ENCODE measurements around the gene TMEM272.
A peak's percentile ranks its signal among the peaks of the same experiment; 100 is the strongest.

The TMEM272 gene

GRCh38 chr13:51804295-51805172 lies 40.4 kb downstream of the TMEM272 start:
- ATAC-seq (peak; percentile 32), DNase-seq (peak; percentile 64)

DNA sequence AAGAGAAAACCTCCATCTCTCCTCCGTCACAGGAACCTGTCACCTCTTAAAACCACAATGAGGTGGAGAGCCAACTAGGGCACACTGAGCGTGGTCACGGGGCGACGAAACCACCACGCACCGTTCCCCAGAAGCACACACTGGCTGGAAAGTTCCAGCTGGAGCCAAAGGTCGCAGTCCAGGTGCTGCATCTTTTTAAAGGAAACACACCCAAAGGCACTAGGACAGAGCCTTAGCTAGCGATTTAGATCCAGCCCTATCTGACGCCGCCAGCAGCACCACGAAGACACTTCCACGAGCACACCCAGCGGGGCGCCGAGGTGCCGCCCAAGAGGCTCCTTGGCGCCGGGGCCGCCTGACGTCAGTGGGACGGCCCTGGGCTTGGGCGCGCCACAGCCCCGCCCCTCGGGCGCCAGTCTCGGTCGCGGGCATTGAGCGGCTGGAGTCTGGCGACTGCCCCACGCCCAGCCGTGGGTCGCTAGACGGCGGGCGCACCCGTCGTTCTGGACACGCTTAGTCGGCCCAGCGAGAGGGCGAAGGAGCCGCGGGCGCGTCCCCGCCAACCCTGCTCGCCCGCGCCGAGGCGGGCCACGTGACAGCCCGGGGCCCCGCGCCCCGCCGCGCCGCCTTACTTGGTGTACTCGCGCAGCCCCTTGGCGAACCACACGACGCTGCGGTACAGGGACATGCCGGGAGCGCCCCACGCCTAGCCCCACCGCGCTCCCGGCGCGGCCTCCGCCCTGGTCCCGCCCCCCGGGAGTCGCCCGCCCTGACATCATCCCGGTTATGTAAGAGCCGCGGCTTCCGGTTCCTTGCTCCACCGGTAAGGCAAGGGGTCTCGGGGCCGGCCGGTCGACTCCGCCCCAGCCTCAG lies 41.3 kb downstream of the TMEM272 start, which contains the start of gene DHRS12:
Gene DHRS12 (minus strand): TSS at position 742 of the 873 bp plus-strand sequence. CDS start 4,504 bp downstream, outside the sequence.
- DNase-seq, result peak; percentile 88
- peak; percentile 74 for ATAC-seq

DNA sequence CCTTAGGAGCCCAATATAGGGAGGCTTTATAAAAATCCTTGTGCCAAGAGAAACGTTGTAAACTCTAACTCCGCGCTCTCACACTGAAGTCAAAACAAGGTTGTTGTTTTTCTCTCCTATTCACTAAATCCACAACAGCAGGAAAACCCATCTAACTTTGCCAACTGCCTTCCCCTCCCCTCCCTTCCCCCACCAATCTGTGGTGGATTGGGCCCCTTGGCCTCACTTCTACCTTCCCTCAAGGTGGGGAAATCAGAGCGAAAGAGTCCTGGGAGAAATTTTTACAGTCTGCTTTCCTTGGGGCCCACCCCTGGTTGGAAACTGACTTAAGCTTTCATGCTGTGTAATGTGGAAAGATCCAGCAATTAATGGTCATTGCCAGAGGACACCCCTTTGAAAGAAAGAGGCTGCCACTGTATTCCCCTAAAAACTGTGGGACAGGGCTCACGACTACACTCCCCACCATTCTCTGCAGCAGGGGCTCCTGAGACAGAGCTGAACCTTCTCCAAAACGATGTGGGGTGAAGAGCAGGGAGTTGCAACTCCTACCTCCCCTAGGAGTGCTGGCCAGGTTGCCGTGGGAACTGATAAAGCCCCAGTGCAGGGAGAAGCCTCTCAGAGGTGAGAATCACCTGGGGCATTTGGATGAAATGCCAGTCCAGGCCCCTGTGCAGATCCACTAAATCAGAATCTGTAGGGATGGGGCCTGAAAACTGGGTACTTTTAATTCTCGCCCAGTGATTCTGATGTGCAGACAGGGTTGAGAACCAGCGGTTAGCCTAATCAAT lies 42.2 kb downstream of the TMEM272 start:
- no peak for ATAC-seq
- DNase-seq, result peak; percentile 28

DNA sequence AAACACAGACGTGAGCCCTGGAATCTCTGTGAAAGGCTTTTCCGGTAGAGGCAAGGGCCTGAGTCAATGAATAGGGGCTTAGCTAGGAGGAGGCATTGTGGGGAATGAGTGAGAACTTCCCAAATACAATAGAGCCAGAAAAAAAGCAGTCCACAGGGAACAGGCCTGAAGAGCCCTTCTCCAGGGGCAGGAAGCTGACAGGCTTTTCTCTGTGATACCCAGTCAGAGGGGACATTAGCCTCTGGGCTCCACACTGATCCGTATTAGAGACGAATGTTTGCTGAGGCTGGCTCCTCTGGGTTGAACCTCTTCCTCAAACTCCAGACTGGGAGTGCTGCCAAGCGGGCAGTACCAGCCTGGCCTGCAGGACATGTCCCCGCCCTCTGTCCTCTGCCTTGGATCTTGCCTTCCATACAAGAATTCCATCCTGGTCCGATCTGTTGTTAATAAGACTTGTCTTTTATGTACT lies 43.3 kb downstream of the TMEM272 start:
- DNase-seq, result no peak
- no peak for ATAC-seq

- ATAC-seq, result no peak
- DNase-seq, result no peak
These were observed 44.5 kb downstream of the TMEM272 start for GRCh38 chr13:51800486-51800885.

- no peak for ATAC-seq
- no peak for DNase-seq
These were observed 45.7 kb downstream of the TMEM272 start for GRCh38 chr13:51799261-51799660.

GRCh38 chr13:51797664-51798488 lies 47.1 kb downstream of the TMEM272 start:
- ATAC-seq (peak; percentile 40), DNase-seq (peak; percentile 57)

DNA sequence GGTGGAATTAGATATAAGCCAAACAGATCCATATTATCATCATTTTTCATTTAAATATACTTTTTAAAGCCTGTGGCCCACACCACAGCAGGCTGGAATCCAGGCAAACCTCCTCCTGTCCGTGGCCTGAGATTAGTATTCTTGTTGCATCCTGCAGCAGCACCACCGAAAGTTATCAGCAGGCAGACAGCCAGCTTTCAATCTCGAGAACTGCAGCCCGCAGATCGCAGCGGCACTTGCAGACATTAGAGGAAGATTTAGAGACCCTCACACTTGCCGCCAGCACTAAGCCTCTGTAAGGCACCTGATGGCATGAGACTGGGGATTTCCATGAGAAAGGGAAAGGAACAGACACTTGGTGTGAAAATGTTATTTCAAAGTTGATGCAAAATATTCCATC lies 48.4 kb downstream of the TMEM272 start:
- no peak for DNase-seq
- no peak for ATAC-seq

- ATAC-seq, result no peak
- no peak for DNase-seq
These were observed 49.6 kb downstream of the TMEM272 start for GRCh38 chr13:51795419-51795818.

GRCh38 chr13:51794964-51795363 lies 50.0 kb downstream of the TMEM272 start:
- ATAC-seq, result no peak
- no peak for DNase-seq

DNA sequence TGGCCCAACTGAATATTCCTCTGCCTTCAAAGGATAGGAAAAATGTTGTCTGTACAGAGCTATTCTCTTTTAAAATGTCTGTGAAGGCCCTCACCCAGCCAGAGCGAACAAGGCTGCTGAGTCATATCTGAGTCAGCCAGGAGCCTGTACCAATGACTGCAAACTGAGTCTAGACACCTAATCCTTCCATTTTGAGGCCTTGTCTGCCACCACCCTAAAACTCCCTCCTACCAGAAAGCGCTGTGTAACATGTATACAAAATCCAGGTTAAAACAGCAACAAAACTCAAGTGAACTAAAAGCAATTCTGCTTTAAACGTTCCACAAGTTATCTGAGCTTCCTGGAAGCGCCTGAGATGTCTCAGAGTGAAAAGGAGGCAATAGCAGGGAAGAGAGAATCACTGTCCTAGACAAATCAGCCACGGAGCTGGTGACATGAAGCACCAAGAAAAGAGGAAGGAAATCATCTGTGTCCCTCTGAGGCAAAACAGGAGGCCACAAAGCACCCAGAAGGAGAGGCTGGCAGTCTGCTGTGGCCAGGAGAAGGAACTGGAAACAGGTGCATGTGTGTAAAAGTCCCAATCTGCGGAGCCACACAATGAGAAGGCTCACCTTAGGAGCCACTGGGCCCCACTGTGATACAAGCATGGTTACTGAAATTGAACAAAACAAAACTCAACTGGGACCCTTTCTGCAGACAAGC lies 51.3 kb downstream of the TMEM272 start:
- peak; percentile 49 for DNase-seq
- ATAC-seq, result peak; percentile 89

GRCh38 chr13:51786425-51787265 lies 58.3 kb downstream of the TMEM272 start:
- DNase-seq (no peak), ATAC-seq (no peak)

DNA sequence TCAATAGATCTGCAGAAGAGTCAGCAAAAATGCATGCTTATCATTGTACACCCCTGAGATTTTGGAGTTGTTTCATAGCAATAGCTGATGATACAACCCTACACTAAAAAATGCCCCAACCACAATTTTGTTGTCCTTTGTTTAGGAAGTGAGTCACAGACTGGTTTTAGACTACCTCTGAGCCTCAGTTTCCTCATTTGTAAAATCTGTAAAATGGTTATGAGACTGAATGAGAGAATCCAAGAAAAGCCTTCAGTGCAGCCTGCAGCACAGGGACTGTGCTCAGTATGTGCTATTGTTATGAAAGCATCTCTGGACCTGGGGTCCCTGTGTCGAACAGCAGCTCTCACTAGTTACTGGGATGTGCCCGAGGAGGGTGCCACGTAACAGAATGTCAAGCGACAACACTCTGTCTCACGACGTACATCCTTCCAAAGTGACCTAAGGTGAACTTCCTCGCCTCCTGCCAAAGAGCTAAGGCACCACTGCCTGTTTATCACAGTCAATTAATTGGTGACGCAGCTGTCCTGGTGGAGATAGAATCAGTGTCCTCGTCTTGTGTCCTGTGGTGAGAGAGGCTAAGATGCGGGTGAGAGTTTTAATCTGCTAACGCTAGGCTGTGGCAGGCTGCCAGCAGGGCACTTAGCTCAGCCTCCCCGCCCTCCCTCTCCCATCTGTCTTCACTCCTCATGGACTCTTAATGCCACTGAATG lies 59.1 kb downstream of the TMEM272 start:
- no peak for ATAC-seq
- no peak for DNase-seq

DNA sequence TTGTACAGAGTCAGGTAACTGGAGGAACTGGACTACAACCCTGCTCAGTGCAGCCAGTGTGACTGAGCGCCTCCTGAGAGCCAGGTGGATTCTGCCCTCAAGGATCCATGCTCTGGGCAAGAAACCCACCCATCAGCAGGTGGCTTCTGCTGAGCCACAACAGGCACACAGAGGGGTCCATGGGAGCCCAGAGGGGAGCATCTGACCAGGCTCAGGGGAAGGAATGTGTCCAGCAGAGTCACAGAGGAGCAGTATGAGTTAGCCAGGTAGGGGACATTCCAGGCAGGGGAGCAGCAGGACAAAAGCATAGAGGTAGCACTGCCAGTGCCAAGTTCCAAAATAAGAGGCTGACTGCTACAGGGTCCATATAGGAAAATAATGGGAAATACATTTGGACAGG lies 60.9 kb downstream of the TMEM272 start:
- DNase-seq (no peak), ATAC-seq (no peak)

DNA sequence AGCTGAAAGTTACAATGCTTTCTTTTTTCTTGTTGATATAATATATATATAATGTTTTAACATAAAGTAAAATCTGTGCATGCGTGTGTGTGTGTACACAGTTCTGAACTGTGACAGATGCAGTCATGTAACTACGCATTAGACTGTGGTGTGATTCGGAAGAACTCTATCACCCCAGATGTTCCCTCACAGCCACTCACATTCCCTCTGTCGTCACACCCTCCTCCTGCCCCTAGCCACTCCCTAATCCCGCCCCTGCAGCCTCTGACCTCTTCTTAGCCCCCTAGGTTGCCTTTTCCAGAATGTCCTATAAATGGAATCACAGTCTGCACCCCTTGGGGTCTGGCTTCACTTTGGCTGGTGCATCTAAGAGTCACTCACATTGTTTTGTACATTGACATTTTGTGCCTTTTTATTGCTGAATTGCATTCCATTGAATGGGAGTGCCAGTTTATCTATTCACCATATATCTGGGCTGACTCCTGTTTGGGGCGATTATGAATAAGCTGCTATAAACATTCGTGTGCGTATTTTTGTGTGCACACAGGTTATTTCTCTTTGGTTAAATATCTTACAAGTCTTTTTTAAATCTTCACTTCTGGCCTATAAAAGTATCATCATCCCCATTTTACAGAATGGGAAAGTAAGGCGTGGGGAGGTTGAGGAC lies 61.4 kb downstream of the TMEM272 start:
- DNase-seq (no peak), ATAC-seq (no peak)

- ATAC-seq, result no peak
- DNase-seq, result no peak
These were observed 62.8 kb downstream of the TMEM272 start for GRCh38 chr13:51782026-51782710.

DNA sequence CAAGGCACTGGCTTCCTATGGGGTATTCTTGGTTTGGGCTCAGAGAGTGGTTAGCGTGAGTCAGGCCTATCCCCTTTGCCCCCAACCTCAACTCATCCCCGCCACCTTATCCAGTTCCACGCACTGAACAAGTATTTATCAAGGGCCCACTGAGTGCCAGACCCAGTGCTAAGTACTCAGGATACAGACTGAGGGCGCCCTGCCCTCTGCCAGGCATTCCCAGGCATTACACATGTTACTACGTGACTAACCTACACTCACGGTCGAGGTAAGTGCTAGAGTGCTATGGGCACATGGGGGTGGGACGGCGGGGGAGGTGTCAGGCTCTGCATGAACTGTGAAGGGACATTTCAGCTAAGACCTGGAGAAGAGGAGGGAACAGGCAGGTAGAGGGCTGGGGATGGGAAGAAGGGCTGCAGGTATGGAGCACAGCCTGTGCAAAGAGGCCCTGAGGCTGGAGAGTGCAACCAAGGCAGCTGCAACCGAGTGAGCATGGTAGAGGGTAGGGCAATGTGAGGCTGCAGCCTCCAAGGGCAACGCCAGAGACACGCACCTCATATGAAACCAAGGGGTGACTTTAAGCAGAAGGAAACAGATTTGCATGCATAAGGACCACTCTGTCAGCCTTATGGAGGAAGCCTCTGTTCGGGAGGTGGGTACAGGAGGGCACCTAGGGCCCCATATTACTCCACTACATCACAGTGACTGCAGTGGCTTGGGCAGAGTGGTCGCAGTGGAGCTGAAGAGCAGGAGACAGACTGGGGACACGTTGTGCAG lies 63.5 kb downstream of the TMEM272 start:
- DNase-seq (peak; percentile 20), ATAC-seq (peak; percentile 64)
